Transverse colon (tissue), 4 donors: ENCODE data around the gene ANAPC5. TPM values are rescaled to one million over a fixed set of nuclear protein-coding genes. Genes with fewer than 3 reads are reported as not detected.
"Not testable (repeated sequence)": the region's sequence is repeated elsewhere in the genome, so short reads cannot be mapped to it uniquely, and the experiment has no call there.

Source experiments
- DNase-seq: peaks from one replicate; pipeline ENCODE4 v3.0.0-alpha.2; 2019
- H3K27ac ChIP-seq, 4 donors: fragments of 200-600 bp; sonication (generic); 2 replicates each; pipeline ENCODE4 v1.5.1; 2016 to 2018; ENCODE audit warnings: inconsistent platforms in 4 of 4
- H3K27me3 ChIP-seq: fragments of 200-600 bp; sonication (generic); 2 replicates; pipeline ENCODE4 v1.5.1; 2017; ENCODE audit warnings: inconsistent platforms
- H3K36me3 ChIP-seq, 4 donors: fragments of 200-600 bp; sonication (generic); 2 replicates each; pipeline ENCODE4 v1.5.1; 2017 to 2019; ENCODE audit warnings: inconsistent platforms in 4 of 4
- H3K4me1 ChIP-seq, 4 donors: fragments of 200-600 bp; sonication (generic); 2 replicates each; pipeline ENCODE4 v1.5.1; 2017 to 2020; ENCODE audit warnings: inconsistent platforms in 4 of 4
- H3K4me3 ChIP-seq, 4 donors: fragments of 200-600 bp; sonication (generic); 1 replicate in 1 of 4; 2 replicates in 3 of 4; pipeline versions ENCODE4 v1.5.1 to v1.6.1; 2017 to 2019; ENCODE audit warnings: inconsistent platforms in 4 of 4
- H3K9me3 ChIP-seq, 2 donors: fragments of 200-600 bp; sonication (generic); 2 replicates each; pipeline ENCODE4 v1.5.1; 2017 to 2019; ENCODE audit warnings: inconsistent platforms in 2 of 2
- EP300 ChIP-seq: sonication (generic); formaldehyde crosslinking; IDR thresholded peaks from one replicate; pipeline ENCODE4 v1.6.1; 2017; ENCODE audit warnings: antibody characterized with exemption, low read depth
- POLR2A ChIP-seq: fragments of 450-650 bp; IDR thresholded peaks from one replicate; pipeline ENCODE4 v1.6.1; 2016; ENCODE audit warnings: antibody characterized with exemption, mild to moderate bottlenecking, moderate library complexity
- POLR2AphosphoS5 ChIP-seq, 3 donors: sonication (generic); formaldehyde crosslinking; IDR thresholded peaks; one replicate each; pipeline ENCODE4 v1.6.1; 2016; ENCODE audit warnings: antibody characterized with exemption in 3 of 3
- WGBS, 2 donors: methylation state at CpG; one replicate each; pipeline ENCODE4 v1.1.5; 2018; ENCODE audit warnings: low coverage in 1 of 2; 5-methylcytosine and 5-hydroxymethylcytosine counted together
- in situ Hi-C, 4 donors: fragments of 200-750 bp; cut with MboI; loops; one replicate each; pipeline versions ENCODE4 v1.15.0 to v1.15.1; 2017; ENCODE audit warnings: low sequenced_read_pairs in 3 of 4, low pct_ligation_motif_present in 1 of 4, low pct_unique_long_range_greater_than_20kb in 1 of 4
- intact Hi-C: fragments of 100-400 bp; cut with DNase I; formaldehyde crosslinking; loops from one replicate; pipeline ENCODE4 v1.15.1; 2023; ENCODE audit warnings: low total_unique reads
- total RNA-seq, 4 donors: library from RNA; depleted of rRNA; stranded (reverse); fragments of >200 nt; gene quantifications; one replicate each; pipeline ENCODE4 v1.1.0, GENCODE V29; 2016
- TF ChIP-seq, protein P1 (sequence below), 5 experiments: fragments of 200-600 bp in 3 of 5; fragments of 450-650 bp in 2 of 5; sonication (generic) in 3 of 5; IDR thresholded peaks; 1 replicate in 2 of 5; 2 replicates in 3 of 5; pipeline ENCODE4 v1.5.1; 2016 to 2017; ENCODE audit warnings: antibody characterized with exemption in 5 of 5, inconsistent platforms in 3 of 5, mild to moderate bottlenecking in 2 of 5, moderate library complexity in 1 of 5

The ANAPC5 gene
- total RNA-seq, 4 donors from 2014 or later: 101 to 184 (median 129) TPM

DNA sequence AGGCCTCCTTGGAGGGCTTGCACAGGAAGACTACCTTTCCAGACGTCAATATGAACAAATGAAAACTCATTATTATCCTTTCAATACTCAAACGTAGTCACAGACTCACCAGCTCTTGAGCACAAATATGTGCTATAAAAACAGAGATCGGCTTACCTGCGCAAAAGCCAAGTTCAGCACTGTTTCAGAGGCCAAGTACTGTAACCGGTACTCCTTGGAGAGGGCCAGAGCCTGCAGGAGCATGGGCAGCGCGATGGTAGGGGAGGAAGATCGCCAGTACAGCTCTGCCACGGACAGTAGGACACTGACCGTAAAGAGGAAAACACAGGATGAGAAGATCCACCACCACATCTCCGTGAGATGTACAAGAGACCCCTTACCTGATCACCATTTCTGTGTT lies 34.1 kb downstream of the ANAPC5 start:
- Histone ChIP-seq H3K27me3 (no peaks in the 10 kb centered on the region), H3K27ac (no peak overlapping the region), H3K9me3 (no peaks in the 10 kb centered on the region), H3K4me1 (no peaks in the 10 kb centered on the region), H3K4me3 (no peak overlapping the region), H3K36me3 (peaks cover 0 to 40% (median 5%) of the 10 kb centered on the region in 4 donors)
- TF ChIP-seq EP300 (no peak), POLR2A (no peak), POLR2AphosphoS5 (IDR thresholded peaks at IDR 0.05) (no peak)
- TF ChIP-seq, protein P1, sequence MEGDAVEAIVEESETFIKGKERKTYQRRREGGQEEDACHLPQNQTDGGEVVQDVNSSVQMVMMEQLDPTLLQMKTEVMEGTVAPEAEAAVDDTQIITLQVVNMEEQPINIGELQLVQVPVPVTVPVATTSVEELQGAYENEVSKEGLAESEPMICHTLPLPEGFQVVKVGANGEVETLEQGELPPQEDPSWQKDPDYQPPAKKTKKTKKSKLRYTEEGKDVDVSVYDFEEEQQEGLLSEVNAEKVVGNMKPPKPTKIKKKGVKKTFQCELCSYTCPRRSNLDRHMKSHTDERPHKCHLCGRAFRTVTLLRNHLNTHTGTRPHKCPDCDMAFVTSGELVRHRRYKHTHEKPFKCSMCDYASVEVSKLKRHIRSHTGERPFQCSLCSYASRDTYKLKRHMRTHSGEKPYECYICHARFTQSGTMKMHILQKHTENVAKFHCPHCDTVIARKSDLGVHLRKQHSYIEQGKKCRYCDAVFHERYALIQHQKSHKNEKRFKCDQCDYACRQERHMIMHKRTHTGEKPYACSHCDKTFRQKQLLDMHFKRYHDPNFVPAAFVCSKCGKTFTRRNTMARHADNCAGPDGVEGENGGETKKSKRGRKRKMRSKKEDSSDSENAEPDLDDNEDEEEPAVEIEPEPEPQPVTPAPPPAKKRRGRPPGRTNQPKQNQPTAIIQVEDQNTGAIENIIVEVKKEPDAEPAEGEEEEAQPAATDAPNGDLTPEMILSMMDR (IDR thresholded peaks at IDR 0.05): no peak
- in situ Hi-C loops: no loop called here
- 91 to 100% methylated on average over 2 to 11 of the region's 11 CpGs for WGBS, 2 donors
- intact Hi-C loops: no loop called here
- no peak for DNase-seq

DNA sequence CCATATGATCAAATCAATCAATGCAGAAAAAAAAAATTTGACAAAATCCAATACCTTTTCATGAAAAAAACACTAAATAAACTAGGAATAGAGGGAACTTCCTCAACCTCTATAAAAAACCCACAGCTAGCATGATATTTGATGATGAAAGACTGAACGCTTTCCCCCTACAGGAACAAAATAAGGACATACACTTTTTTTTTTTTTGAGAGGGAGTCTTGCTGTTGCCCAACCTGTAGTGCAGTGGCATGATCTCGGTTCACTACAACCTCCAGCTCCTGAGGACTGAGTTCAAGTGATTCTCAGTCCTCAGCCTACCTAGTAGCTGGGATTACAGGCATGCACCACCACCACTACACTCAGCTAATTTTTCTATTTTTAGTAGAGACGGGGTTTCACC lies 37.8 kb downstream of the ANAPC5 start:
- DNase-seq: no peak
- TF ChIP-seq POLR2A: no peak
- TF ChIP-seq POLR2AphosphoS5 (IDR thresholded peaks at IDR 0.05): no peak
- TF ChIP-seq EP300: no peak
- TF ChIP-seq, protein P1 (IDR thresholded peaks at IDR 0.05): no peak
- Histone ChIP-seq H3K36me3 (peaks cover 0 to 33% (median 7%) of the 10 kb centered on the region in 4 donors), H3K4me3 (no peak overlapping the region), H3K27ac (no peak overlapping the region), H3K27me3 (no peaks in the 10 kb centered on the region), H3K9me3 (no peaks in the 10 kb centered on the region), H3K4me1 (no peaks in the 10 kb centered on the region)
- whole genome bisulfite sequencing, 2 donors: 89 to 94% methylated on average over 2 to 3 of the region's 3 CpGs
- in situ Hi-C loops: no loop called here
- intact Hi-C loops: no loop called here

DNA sequence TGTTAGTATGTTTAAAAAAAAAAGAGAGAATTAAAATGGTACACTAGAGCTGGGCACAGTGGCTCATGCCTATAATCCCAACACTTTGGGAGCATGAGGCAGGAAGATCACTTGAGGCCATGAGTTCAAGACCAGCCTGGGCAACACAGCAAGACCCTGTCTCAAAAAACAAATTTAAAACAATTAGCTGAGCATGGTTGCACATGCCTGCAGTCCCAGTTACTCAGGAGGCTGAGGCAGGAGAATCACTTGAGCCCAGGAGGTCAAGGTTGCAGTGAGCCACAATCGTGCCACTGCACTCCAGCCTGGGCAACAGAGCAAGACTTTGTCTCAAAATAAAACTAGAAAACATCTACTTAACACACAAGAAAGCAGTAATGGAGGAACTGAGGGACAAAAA lies 42.0 kb downstream of the ANAPC5 start:
- intact Hi-C loops, DNase-seq, H3K9me3 ChIP-seq, H3K4me3 ChIP-seq, in situ Hi-C loops, H3K27ac ChIP-seq, H3K27me3 ChIP-seq, H3K4me1 ChIP-seq: not testable (repeated sequence)
- peaks cover 0 to 27% (median 12%) of the 10 kb centered on the region in 4 donors for H3K36me3 ChIP-seq
- 88 to 100% methylated on average over 1 of the region's 1 CpG for WGBS, 2 donors

DNA sequence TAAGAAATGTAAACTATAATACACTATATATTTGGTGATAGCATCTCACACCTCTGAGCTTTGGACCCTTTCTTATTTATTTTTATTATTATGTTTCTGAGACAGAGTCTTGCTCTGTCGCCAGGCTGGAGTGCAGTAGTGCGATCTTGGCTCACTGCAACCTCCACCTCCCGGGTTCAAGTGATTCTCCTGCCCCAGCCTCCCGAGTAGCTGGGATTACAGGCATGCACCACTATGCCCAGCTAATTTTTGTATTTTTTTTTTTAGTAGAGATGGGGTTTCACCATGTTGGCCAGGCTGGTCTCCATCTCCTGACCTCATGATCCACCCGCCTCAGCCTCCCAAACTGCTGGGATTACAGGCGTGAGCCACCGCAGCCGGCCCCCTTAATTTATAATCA lies 44.8 kb downstream of the ANAPC5 start:
- intact Hi-C loops, H3K27me3 ChIP-seq, H3K4me3 ChIP-seq, DNase-seq, H3K4me1 ChIP-seq, H3K9me3 ChIP-seq, in situ Hi-C loops, H3K27ac ChIP-seq: not testable (repeated sequence)
- 92 to 94% methylated on average over 8 of the region's 8 CpGs for WGBS, 2 donors
- H3K36me3 ChIP-seq: peaks cover 0 to 27% (median 12%) of the 10 kb centered on the region in 4 donors

DNA sequence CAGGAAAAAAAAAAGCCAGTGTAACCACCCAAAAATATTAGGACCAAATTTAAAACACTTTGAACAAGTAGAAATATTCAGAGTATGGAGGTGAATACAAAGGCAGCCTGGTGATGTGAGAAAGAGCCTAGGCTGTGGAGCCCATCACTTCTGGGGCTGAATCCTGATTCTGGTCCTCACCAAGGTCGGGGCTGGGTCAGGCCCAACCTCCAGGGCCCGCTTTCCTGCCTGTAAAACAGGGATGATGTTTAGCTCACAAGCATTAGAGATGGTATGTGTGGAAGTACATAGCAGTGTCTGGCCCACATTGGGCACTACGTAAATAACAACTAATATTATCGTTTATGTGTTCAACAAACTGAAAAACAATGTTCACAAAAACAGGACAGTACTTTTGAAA lies 47.9 kb downstream of the ANAPC5 start:
- Histone ChIP-seq H3K36me3 (peaks cover 0 to 13% (median 6%) of the 10 kb centered on the region in 4 donors), H3K27me3 (no peaks in the 10 kb centered on the region), H3K4me3 (no peak overlapping the region), H3K4me1 (peaks cover 0 to 11% (median 5%) of the 10 kb centered on the region in 4 donors), H3K9me3 (no peaks in the 10 kb centered on the region), H3K27ac (no peak overlapping the region)
- WGBS, 2 donors: 86 to 91% methylated on average over 3 to 4 of the region's 4 CpGs
- no peak for DNase-seq
- in situ Hi-C loops (no loop called here), intact Hi-C loops (no loop called here)
- TF ChIP-seq EP300 (no peak), POLR2A (no peak), POLR2AphosphoS5 (IDR thresholded peaks at IDR 0.05) (no peak)
- TF ChIP-seq, protein P1 (IDR thresholded peaks at IDR 0.05): no peak
